HepG2 (cell line): ENCODE measurements around the gene GPS1. TPM values are rescaled to one million over a fixed set of nuclear protein-coding genes. Genes with fewer than 3 reads are reported as not detected.

Source experiments
- ARID2 ChIP-seq: sonication (generic); formaldehyde crosslinking; IDR thresholded peaks from 2 replicates; pipeline ENCODE4 v1.8.1; 2022; ENCODE audit warnings: mild to moderate bottlenecking, missing genetic modification reagents, borderline replicate concordance
- ATF7-NPFF ChIP-seq: sonication (generic); formaldehyde crosslinking; IDR thresholded peaks from 2 replicates; pipeline ENCODE4 v1.8.1; 2023; ENCODE audit warnings: mild to moderate bottlenecking, low read depth, missing genetic modification reagents, moderate library complexity
- BORCS8-MEF2B ChIP-seq: sonication (generic); formaldehyde crosslinking; IDR thresholded peaks from 2 replicates; pipeline ENCODE4 v1.8.0; 2022; ENCODE audit warnings: mild to moderate bottlenecking, missing genetic modification reagents
- CCAR2 ChIP-seq: fragments of 200-400 bp; formaldehyde crosslinking; optimal IDR thresholded peaks from 2 replicates; pipeline ENCODE3; 2018; ENCODE audit warnings: low read depth, mild to moderate bottlenecking, low read length, moderate library complexity
- EP300 ChIP-seq, 3 experiments: sonication (generic) in 1 of 3; formaldehyde crosslinking in 1 of 3; IDR thresholded peaks; 2 replicates each; pipeline versions ENCODE4 v1.5.1 to v1.6.1; 2011 to 2020; ENCODE audit warnings: low read depth in 2 of 3, low read length in 2 of 3, borderline replicate concordance in 1 of 3, improper control_type of control experiment in 1 of 3, mild to moderate bottlenecking in 1 of 3, missing genetic modification reagents in 1 of 3, moderate library complexity in 1 of 3
- HOXA3 ChIP-seq: sonication (generic); formaldehyde crosslinking; IDR thresholded peaks from 2 replicates; pipeline ENCODE4 v1.5.0; 2020; ENCODE audit warnings: missing genetic modification reagents
- NONO ChIP-seq, 2 experiments: fragments of 450-650 bp in 1 of 2; sonication (generic) in 1 of 2; formaldehyde crosslinking in 1 of 2; IDR thresholded peaks in 1 of 2; conservative IDR thresholded peaks in 1 of 2; 2 replicates each; pipeline versions ENCODE4 v1.6.1 to v1.8.0; 2017 to 2022; ENCODE audit warnings: mild to moderate bottlenecking in 1 of 2, missing genetic modification reagents in 1 of 2, moderate library complexity in 1 of 2
- NRL ChIP-seq: sonication (generic); formaldehyde crosslinking; IDR thresholded peaks from 2 replicates; pipeline ENCODE4 v1.5.0; 2020; ENCODE audit warnings: missing genetic modification reagents, mild to moderate bottlenecking, moderate library complexity, borderline replicate concordance
- PAWR ChIP-seq: sonication (generic); formaldehyde crosslinking; IDR thresholded peaks from 2 replicates; pipeline ENCODE4 v1.4.0; 2020; ENCODE audit warnings: missing genetic modification reagents, mild to moderate bottlenecking, borderline replicate concordance
- TAF15 ChIP-seq: fragments of 200-400 bp; formaldehyde crosslinking; IDR thresholded peaks from one replicate; pipeline ENCODE4 v1.6.1; 2018; ENCODE audit warnings: mild to moderate bottlenecking, low read depth, low read length; ENCODE audit not compliant: poor library complexity, severe bottlenecking
- TBX3 ChIP-seq: fragments of 450-650 bp; IDR thresholded peaks from 2 replicates; pipeline ENCODE4 v1.6.1; 2017; ENCODE audit warnings: antibody characterized with exemption, mild to moderate bottlenecking, inconsistent platforms, borderline replicate concordance
- U2AF1 ChIP-seq: fragments of 200-400 bp; formaldehyde crosslinking; optimal IDR thresholded peaks from 2 replicates; pipeline ENCODE3; 2017; ENCODE audit warnings: mild to moderate bottlenecking, low read depth, low read length
- ZBTB42 ChIP-seq: sonication (generic); formaldehyde crosslinking; IDR thresholded peaks from 2 replicates; pipeline ENCODE4 v1.5.0; 2020; ENCODE audit warnings: mild to moderate bottlenecking, missing genetic modification reagents
- ZNF296 ChIP-seq: sonication (generic); formaldehyde crosslinking; conservative IDR thresholded peaks from 2 replicates; pipeline ENCODE4 v1.5.0; 2020; ENCODE audit warnings: mild to moderate bottlenecking, missing genetic modification reagents
- ZNF598 ChIP-seq: sonication (generic); formaldehyde crosslinking; IDR thresholded peaks from 2 replicates; pipeline ENCODE4 v1.5.1; 2020; ENCODE audit warnings: mild to moderate bottlenecking, missing genetic modification reagents, borderline replicate concordance
- ZNF75D ChIP-seq: sonication (generic); formaldehyde crosslinking; IDR thresholded peaks from 2 replicates; pipeline ENCODE4 v1.8.1; 2023; ENCODE audit warnings: missing genetic modification reagents, mild to moderate bottlenecking, borderline replicate concordance
- ZSCAN31 ChIP-seq: sonication (generic); formaldehyde crosslinking; IDR thresholded peaks from 2 replicates; pipeline ENCODE4 v1.5.0; 2020; ENCODE audit warnings: low read depth, mild to moderate bottlenecking, missing genetic modification reagents
- polyA plus RNA-seq, 8 experiments: library from polyadenylated mRNA; depleted of rRNA in 3 of 8; stranded (reverse) in 7 of 8; unstranded in 1 of 8; fragments of >200 nt; fragmentation: Illumina TruSeq in 4 of 8; extraction: Trizol in 4 of 8; gene quantifications; 2 replicates each; pipeline versions ENCODE4 v1.2.1 to v1.2.3, GENCODE V29; 2011 to 2016; ENCODE audit warnings: low read depth in 4 of 8, missing spikeins in 1 of 8, mixed read lengths in 1 of 8; ENCODE audit not compliant: insufficient read depth in 1 of 8
- total RNA-seq, 5 experiments: library from RNA; depleted of rRNA; stranded (reverse); fragments of >200 nt; fragmentation: Illumina TruSeq; extraction: Trizol; gene quantifications; 2 replicates each; pipeline ENCODE4 v1.2.3, GENCODE V29; 2016; ENCODE audit warnings: low read depth in 1 of 5
- TF ChIP-seq, protein P1 (sequence below): sonication (generic); formaldehyde crosslinking; IDR thresholded peaks from 2 replicates; pipeline ENCODE4 v1.4.0; 2020; ENCODE audit warnings: missing genetic modification reagents, borderline replicate concordance
- TF ChIP-seq, protein P2 (sequence below): sonication (generic); formaldehyde crosslinking; IDR thresholded peaks from 2 replicates; pipeline ENCODE4 v1.4.0; 2020; ENCODE audit warnings: missing genetic modification reagents
- TF ChIP-seq, protein P3 (sequence below): sonication (generic); formaldehyde crosslinking; IDR thresholded peaks from 2 replicates; pipeline ENCODE4 v1.8.0; 2022; ENCODE audit warnings: low read depth, missing genetic modification reagents

GPS1 gene
- total and polyA plus RNA-seq, 2 of the 13 experiments (the other 11 are each of a cell fraction or from before 2014, with no cell fraction given), result 124 to 128 TPM

DNA sequence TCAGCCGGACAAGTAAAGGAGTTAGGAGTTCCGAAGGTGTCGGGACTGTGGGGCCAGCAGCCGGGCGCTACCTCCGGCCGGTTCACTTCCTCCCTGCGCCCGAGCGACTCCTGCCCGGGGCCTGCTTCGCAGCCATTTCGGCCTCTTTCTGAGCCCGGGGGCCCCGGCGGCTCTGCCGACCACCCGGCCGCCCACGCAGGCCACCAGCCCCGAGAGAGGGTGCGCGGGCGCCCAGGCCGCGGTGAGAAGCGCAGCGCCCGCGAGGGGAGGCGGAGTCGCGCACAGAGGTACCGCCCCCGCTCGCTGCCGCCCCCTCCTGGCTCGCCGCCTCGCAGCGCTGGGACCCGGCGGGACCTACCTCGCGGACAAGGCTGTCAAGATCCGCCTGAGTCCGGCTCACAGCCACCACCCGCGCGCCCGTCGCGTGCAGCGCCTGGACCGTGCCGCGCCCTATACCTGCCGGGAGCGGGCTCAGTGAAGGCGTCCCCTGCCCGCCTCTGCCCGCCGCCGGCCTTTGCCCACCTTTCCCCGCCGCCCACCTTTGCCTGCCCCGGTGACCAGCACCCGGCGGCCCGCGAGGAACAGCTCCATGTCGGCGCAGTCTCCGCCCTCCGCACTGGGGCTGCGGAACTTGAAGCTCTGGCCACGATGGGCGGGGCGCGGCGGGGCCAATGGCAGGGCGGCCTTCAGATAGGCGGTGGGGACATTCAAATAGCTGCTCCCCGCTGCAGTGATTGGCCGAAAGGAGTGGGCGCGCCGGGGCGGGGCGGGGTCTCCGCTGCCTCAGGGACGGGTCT is 14.4 kb upstream of the GPS1 start, which contains the start of gene DCXR (continued):
- no peak for TF ChIP-seq CCAR2
- TF ChIP-seq ZNF598 (CRISPR knock-in tag), result no peak; the same call in 1 of the 2 replicates
- peak; percentile 75 for TF ChIP-seq HOXA3 (CRISPR knock-in tag)
- peak; percentile 82; the same call in 1 of the 2 replicates for TF ChIP-seq ZSCAN31
- peak in 1 of 2 experiments; percentile 56; a peak in 1 of 4 replicates for TF ChIP-seq EP300 (IDR thresholded peaks at IDR 0.05; ENCODE audit: low read depth in 2 of 2, low read length in 2 of 2)
- TF ChIP-seq EP300 (CRISPR knock-in tag; IDR thresholded peaks at IDR 0.05; ENCODE audit: borderline replicate concordance), result peak; percentile 41; the same call in 1 of the 2 replicates
- TF ChIP-seq NONO (IDR thresholded peaks at IDR 0.05), result no peak
- TF ChIP-seq NONO (CRISPR knock-in tag; conservative IDR thresholded peaks at IDR 0.05), result peak; percentile 89
- no peak for TF ChIP-seq ZNF75D (CRISPR knock-in tag)
- TF ChIP-seq, protein P1, sequence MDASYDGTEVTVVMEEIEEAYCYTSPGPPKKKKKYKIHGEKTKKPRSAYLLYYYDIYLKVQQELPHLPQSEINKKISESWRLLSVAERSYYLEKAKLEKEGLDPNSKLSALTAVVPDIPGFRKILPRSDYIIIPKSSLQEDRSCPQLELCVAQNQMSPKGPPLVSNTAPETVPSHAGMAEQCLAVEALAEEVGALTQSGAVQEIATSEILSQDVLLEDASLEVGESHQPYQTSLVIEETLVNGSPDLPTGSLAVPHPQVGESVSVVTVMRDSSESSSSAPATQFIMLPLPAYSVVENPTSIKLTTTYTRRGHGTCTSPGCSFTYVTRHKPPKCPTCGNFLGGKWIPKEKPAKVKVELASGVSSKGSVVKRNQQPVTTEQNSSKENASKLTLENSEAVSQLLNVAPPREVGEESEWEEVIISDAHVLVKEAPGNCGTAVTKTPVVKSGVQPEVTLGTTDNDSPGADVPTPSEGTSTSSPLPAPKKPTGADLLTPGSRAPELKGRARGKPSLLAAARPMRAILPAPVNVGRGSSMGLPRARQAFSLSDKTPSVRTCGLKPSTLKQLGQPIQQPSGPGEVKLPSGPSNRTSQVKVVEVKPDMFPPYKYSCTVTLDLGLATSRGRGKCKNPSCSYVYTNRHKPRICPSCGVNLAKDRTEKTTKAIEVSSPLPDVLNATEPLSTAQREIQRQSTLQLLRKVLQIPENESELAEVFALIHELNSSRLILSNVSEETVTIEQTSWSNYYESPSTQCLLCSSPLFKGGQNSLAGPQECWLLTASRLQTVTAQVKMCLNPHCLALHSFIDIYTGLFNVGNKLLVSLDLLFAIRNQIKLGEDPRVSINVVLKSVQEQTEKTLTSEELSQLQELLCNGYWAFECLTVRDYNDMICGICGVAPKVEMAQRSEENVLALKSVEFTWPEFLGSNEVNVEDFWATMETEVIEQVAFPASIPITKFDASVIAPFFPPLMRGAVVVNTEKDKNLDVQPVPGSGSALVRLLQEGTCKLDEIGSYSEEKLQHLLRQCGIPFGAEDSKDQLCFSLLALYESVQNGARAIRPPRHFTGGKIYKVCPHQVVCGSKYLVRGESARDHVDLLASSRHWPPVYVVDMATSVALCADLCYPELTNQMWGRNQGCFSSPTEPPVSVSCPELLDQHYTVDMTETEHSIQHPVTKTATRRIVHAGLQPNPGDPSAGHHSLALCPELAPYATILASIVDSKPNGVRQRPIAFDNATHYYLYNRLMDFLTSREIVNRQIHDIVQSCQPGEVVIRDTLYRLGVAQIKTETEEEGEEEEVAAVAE (CRISPR knock-in tag), result peak; percentile 67; the same call in 1 of the 2 replicates
- no peak for TF ChIP-seq ARID2 (CRISPR knock-in tag)
- 0 out of 2 replicates have a peak, but pooled peaks have one; percentile 51 for TF ChIP-seq PAWR (CRISPR knock-in tag)
- TF ChIP-seq, protein P2, sequence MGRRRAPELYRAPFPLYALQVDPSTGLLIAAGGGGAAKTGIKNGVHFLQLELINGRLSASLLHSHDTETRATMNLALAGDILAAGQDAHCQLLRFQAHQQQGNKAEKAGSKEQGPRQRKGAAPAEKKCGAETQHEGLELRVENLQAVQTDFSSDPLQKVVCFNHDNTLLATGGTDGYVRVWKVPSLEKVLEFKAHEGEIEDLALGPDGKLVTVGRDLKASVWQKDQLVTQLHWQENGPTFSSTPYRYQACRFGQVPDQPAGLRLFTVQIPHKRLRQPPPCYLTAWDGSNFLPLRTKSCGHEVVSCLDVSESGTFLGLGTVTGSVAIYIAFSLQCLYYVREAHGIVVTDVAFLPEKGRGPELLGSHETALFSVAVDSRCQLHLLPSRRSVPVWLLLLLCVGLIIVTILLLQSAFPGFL (CRISPR knock-in tag), result no peak
- TF ChIP-seq TBX3, result peak; percentile 22; the same call in 1 of the 2 replicates
- peak; percentile 75; the same call in 1 of the 2 replicates for TF ChIP-seq BORCS8-MEF2B (CRISPR knock-in tag)
- peak; percentile 97 for TF ChIP-seq TAF15
- 0 out of 2 replicates have a peak, but pooled peaks have one; percentile 50 for TF ChIP-seq NRL (CRISPR knock-in tag)
- TF ChIP-seq, protein P3, sequence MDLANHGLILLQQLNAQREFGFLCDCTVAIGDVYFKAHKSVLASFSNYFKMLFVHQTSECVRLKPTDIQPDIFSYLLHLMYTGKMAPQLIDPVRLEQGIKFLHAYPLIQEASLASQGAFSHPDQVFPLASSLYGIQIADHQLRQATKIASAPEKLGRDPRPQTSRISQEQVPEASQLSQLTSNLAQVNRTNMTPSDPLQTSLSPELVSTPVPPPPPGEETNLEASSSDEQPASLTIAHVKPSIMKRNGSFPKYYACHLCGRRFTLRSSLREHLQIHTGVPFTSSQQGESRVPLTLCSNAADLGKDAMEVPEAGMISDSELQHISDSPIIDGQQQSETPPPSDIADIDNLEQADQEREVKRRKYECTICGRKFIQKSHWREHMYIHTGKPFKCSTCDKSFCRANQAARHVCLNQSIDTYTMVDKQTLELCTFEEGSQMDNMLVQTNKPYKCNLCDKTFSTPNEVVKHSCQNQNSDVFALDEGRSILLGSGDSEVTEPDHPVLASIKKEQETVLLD (CRISPR knock-in tag), result 0 out of 2 replicates have a peak, but pooled peaks have one; percentile 21
- no peak for TF ChIP-seq U2AF1
- 0 out of 2 replicates have a peak, but pooled peaks have one; percentile 51 for TF ChIP-seq ZBTB42
- peak; percentile 86; the same call in 1 of the 2 replicates for TF ChIP-seq ZNF296
- TF ChIP-seq ATF7-NPFF (CRISPR knock-in tag), result peak; percentile 91; the same call in 1 of the 2 replicates
